ENCODE data around the gene TULP1.

The TULP1 gene

GRCh38 chr6:35448191-35448590 is 64.5 kb downstream of the TULP1 start:
- Histone ChIP-seq H3K9ac (ENCODE audit: low read depth, low read length, poor library complexity, severe bottlenecking) (no peak overlapping the region), H3K79me2 (ENCODE audit: insufficient read depth, low read length) (peaks cover 8% of the 10 kb centered on the region), H3K4me2 (ENCODE audit: low read depth, low read length, poor library complexity, severe bottlenecking) (no peak overlapping the region), H3K27me3 (ENCODE audit: insufficient read depth, low read length, poor library complexity, severe bottlenecking) (no peaks in the 10 kb centered on the region), H3K4me3 (ENCODE audit: low read length, poor library complexity, severe bottlenecking) (no peak overlapping the region), H2AFZ (ENCODE audit: low read length) (no peak overlapping the region), H3K9me2 (replicated peaks; ENCODE audit: low read depth, low read length) (no peaks in the 10 kb centered on the region), H4K20me1 (ENCODE audit: insufficient read depth, low read length, poor library complexity, severe bottlenecking) (peaks cover 7% of the 10 kb centered on the region), H3F3A (ENCODE audit: low read depth) (no peaks in the 10 kb centered on the region), H3K36me3 (ENCODE audit: insufficient read depth, low read length) (no peaks in the 10 kb centered on the region), H3K4me1 (ENCODE audit: insufficient read depth, low read length, poor library complexity, severe bottlenecking) (peaks cover 12% of the 10 kb centered on the region), H3K9me3 (ENCODE audit: insufficient read depth, low read depth, low read length) (no peaks in the 10 kb centered on the region)
- TF ChIP-seq EZH2phosphoT487 (IDR thresholded peaks at IDR 0.05; ENCODE audit: borderline replicate concordance) (no peak), CTCF (conservative IDR thresholded peaks at IDR 0.05; ENCODE audit: low read length) (no peak)

Measured in Loucy (cell line).